ENCODE measurements around the gene HJURP. TPM values are rescaled to one million over a fixed set of nuclear protein-coding genes. Genes with fewer than 3 reads are reported as not detected.

The HJURP gene
- total and polyA plus RNA-seq, 2 donors (not counting 3 experiments of a cell fraction or from before 2014, with no cell fraction given): 34.4 to 60.9 TPM

- ChIA-PET POLR2A (no interaction called here), CTCF (no interaction called here)
- H3K4me2 ChIP-seq (ENCODE audit: insufficient read depth, low read length): no peak overlapping the region
- no peaks in the 10 kb centered on the region for H3K9me3 ChIP-seq (replicated peaks; ENCODE audit: control insufficient read depth, insufficient read depth, low read length)
- no peaks in the 10 kb centered on the region for H3K4me1 ChIP-seq (ENCODE audit: control insufficient read depth, extremely low read depth, insufficient read depth, low read length)
- BruUV-seq (replicated peaks): no TSS peak
- DNase-seq (ENCODE audit: low read depth, low spot score) (no peak), FAIRE-seq (no peak)
- H3K4me3 ChIP-seq (replicated peaks in 1 of 3; ENCODE audit: insufficient read depth in 1 of 3, low read depth in 1 of 3, low read length in 3 of 3): no peak overlapping the region
- H3K36me3 ChIP-seq (ENCODE audit: control insufficient read depth in 2 of 2, extremely low read depth in 1 of 2, insufficient read depth in 2 of 2, low read length in 2 of 2): no peaks in the 10 kb centered on the region
- H4K20me1 ChIP-seq (replicated peaks; ENCODE audit: control insufficient read depth, extremely low read depth, insufficient read depth, low read length): no peaks in the 10 kb centered on the region
- TF ChIP-seq MAX (IDR thresholded peaks at IDR 0.05; ENCODE audit: insufficient read depth, insufficient read length) (no peak), POLR2AphosphoS5 (IDR thresholded peaks at IDR 0.05; ENCODE audit: insufficient read depth, low read depth, low read length) (no peak), CTCF (IDR thresholded peaks at IDR 0.05; ENCODE audit: extremely low read depth in 1 of 2, insufficient read depth in 1 of 2, low read depth in 1 of 2, low read length in 2 of 2) (no peak)
- no peak overlapping the region for H3K9ac ChIP-seq (replicated peaks; ENCODE audit: extremely low read depth, insufficient read depth, low read length)
- no peaks in the 10 kb centered on the region for H3K79me2 ChIP-seq (ENCODE audit: control insufficient read depth, insufficient read depth, low read length)
- no peaks in the 10 kb centered on the region for H3K9me1 ChIP-seq (replicated peaks; ENCODE audit: control insufficient read depth, extremely low read depth, insufficient read depth, low read length)
- no peak overlapping the region for H2AFZ ChIP-seq (ENCODE audit: low read depth, low read length)
- dilution Hi-C loops (cut with MboI; ENCODE audit: extremely low pct_ligation_motif_present, low sequenced_read_pairs): no loop called here
- no peak overlapping the region for H3K27ac ChIP-seq (ENCODE audit: insufficient read depth, low read depth, low read length)
- no peaks in the 10 kb centered on the region for H3K27me3 ChIP-seq (ENCODE audit: control insufficient read depth in 2 of 2, insufficient read depth in 2 of 2, low read length in 2 of 2)
- intact Hi-C loops (cut with micrococcal nuclease): no loop called here
Observed at GRCh38 chr2:233820774-233821105, 33.6 kb downstream of the HJURP start.

DNA sequence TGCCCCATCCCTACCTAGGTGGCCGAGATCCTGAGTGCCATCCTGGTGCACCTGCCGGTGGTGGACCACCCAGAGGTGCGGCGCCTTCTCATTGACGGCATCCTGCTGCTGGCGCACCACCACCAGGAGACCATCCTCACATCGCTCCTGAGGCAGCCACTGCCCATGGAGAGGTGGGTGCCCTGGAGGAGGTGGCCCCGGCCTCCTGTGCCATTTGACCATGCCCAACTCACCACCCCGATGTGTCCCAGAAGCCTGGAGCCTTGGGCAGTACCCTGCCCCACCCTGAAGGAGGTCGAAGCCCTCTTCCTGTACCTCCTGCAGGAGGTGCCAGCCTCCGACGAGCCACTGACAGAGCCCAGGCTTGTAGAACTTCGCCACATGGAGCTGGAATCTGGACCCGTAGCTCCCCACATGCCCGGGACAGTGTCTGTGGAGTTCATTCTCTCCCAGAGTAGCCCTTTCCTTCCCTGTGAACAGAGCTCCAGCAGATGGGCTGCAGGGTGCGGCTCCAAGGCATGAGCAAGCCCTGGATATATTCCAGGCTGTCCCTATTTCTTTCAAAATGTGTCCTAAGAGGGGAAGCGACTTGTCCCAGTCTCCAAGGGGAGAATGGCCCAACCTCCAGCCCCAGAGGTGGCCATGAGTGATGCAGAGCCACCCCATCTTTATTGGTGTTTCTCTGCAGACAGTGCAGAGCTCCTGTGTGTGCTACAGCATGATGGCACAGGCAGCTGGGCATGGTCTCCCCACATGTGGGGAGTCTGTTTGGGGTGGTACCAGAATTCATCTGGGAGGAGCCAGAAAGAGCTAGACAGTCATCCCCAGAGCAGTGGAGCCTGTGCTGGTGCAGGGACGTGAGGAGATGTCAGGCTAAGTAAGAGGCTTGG, 34.2 kb downstream of the HJURP start:
- no peaks in the 10 kb centered on the region for H3K4me1 ChIP-seq (ENCODE audit: control insufficient read depth, extremely low read depth, insufficient read depth, low read length)
- H3K27ac ChIP-seq (ENCODE audit: insufficient read depth, low read depth, low read length): no peak overlapping the region
- no TSS peak for BruUV-seq (replicated peaks)
- POLR2A ChIA-PET: no interaction called here
- no peak overlapping the region for H3K4me2 ChIP-seq (ENCODE audit: insufficient read depth, low read length)
- H3K9ac ChIP-seq (replicated peaks; ENCODE audit: extremely low read depth, insufficient read depth, low read length): no peak overlapping the region
- intact Hi-C loops (cut with micrococcal nuclease) (no loop called here), dilution Hi-C loops (cut with MboI; ENCODE audit: extremely low pct_ligation_motif_present, low sequenced_read_pairs) (no loop called here)
- CTCF ChIA-PET: no interaction called here
- no peaks in the 10 kb centered on the region for H3K9me3 ChIP-seq (replicated peaks; ENCODE audit: control insufficient read depth, insufficient read depth, low read length)
- H2AFZ ChIP-seq (ENCODE audit: low read depth, low read length): no peak overlapping the region
- H3K79me2 ChIP-seq (ENCODE audit: control insufficient read depth, insufficient read depth, low read length): no peaks in the 10 kb centered on the region
- H3K4me3 ChIP-seq (replicated peaks in 1 of 3; ENCODE audit: insufficient read depth in 1 of 3, low read depth in 1 of 3, low read length in 3 of 3): no peak overlapping the region
- H3K36me3 ChIP-seq (ENCODE audit: control insufficient read depth in 2 of 2, extremely low read depth in 1 of 2, insufficient read depth in 2 of 2, low read length in 2 of 2): no peaks in the 10 kb centered on the region
- FAIRE-seq (no peak), DNase-seq (ENCODE audit: low read depth, low spot score) (no peak)
- no peaks in the 10 kb centered on the region for H3K27me3 ChIP-seq (ENCODE audit: control insufficient read depth in 2 of 2, insufficient read depth in 2 of 2, low read length in 2 of 2)
- TF ChIP-seq CTCF (IDR thresholded peaks at IDR 0.05; ENCODE audit: extremely low read depth in 1 of 2, insufficient read depth in 1 of 2, low read depth in 1 of 2, low read length in 2 of 2) (no peak), JUN (IDR thresholded peaks at IDR 0.05; ENCODE audit: borderline replicate concordance, insufficient read depth, insufficient read length, low read depth) (no peak), EZH2 (IDR thresholded peaks at IDR 0.05; ENCODE audit: borderline replicate concordance, low read depth, low read length, severe bottlenecking) (no peak), MAX (IDR thresholded peaks at IDR 0.05; ENCODE audit: insufficient read depth, insufficient read length) (no peak), GATA2 (IDR thresholded peaks at IDR 0.05; ENCODE audit: insufficient read depth, insufficient read length, low read depth, low read length) (no peak), FOS (IDR thresholded peaks at IDR 0.05; ENCODE audit: borderline replicate concordance, insufficient read depth, low read length) (no peak), MYC (IDR thresholded peaks at IDR 0.05; ENCODE audit: low read depth, low read length) (no peak), POLR2AphosphoS5 (IDR thresholded peaks at IDR 0.05; ENCODE audit: insufficient read depth, low read depth, low read length) (no peak), POLR2A (IDR thresholded peaks at IDR 0.05; ENCODE audit: low read depth, low read length) (no peak)
- H3K9me1 ChIP-seq (replicated peaks; ENCODE audit: control insufficient read depth, extremely low read depth, insufficient read depth, low read length): no peaks in the 10 kb centered on the region
- H4K20me1 ChIP-seq (replicated peaks; ENCODE audit: control insufficient read depth, extremely low read depth, insufficient read depth, low read length): no peaks in the 10 kb centered on the region
